NB4 (cell line): Measurements from ENCODE around the gene COL1A1.

Experiments used
- CTCF ChIP-seq: IDR thresholded peaks from one replicate; pipeline ENCODE4 v1.5.1; 2012; ENCODE audit warnings: low read depth, low read length
- POLR2A ChIP-seq: IDR thresholded peaks from 2 replicates; pipeline ENCODE4 v1.6.1; 2011; ENCODE audit warnings: mild to moderate bottlenecking; ENCODE audit not compliant: insufficient read length; ENCODE audit errors: extremely low read depth
- TF ChIP-seq, protein P1 (sequence below): IDR thresholded peaks from 2 replicates; pipeline ENCODE4 v1.6.1; 2011; ENCODE audit warnings: low read depth, low read length

- no peak for TF ChIP-seq CTCF
- TF ChIP-seq, protein P1, sequence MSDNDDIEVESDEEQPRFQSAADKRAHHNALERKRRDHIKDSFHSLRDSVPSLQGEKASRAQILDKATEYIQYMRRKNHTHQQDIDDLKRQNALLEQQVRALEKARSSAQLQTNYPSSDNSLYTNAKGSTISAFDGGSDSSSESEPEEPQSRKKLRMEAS, result no peak
- TF ChIP-seq POLR2A, result no peak
Measured at GRCh38 chr17:50222922-50223321, 21.5 kb upstream of the COL1A1 start.
